GM12878 (cell line): Measurements from ENCODE around the gene HID1.

Source experiments
- BCL3 ChIP-seq: IDR thresholded peaks from 2 replicates; pipeline ENCODE4 v1.6.1; 2011; ENCODE audit warnings: borderline replicate concordance, low read depth, mild to moderate bottlenecking, moderate library complexity, low read length; ENCODE audit not compliant: insufficient read depth, poor library complexity, severe bottlenecking
- CHD1 ChIP-seq: IDR thresholded peaks from 2 replicates; pipeline ENCODE4 v1.6.1; 2012; ENCODE audit warnings: low read depth, low read length, improper control_type of control experiment
- CHD4 ChIP-seq: fragments of 200-600 bp; sonication (generic); IDR thresholded peaks from 2 replicates; pipeline ENCODE4 v1.6.1; 2016; ENCODE audit warnings: mild to moderate bottlenecking
- ELK1 ChIP-seq: IDR thresholded peaks from 2 replicates; pipeline ENCODE4 v1.6.1; 2012; ENCODE audit warnings: low read depth, low read length, improper control_type of control experiment
- EP300 ChIP-seq, 2 experiments: fragments of 150-350 bp in 1 of 2; IDR thresholded peaks; 2 replicates each; pipeline ENCODE4 v1.6.1; 2011 to 2012; ENCODE audit warnings: low read depth in 2 of 2, low read length in 2 of 2, borderline replicate concordance in 1 of 2, improper control_type of control experiment in 1 of 2, inconsistent platforms in 1 of 2; ENCODE audit not compliant: control insufficient read depth in 1 of 2
- FOS ChIP-seq: IDR thresholded peaks from 3 replicates; pipeline ENCODE4 v1.6.1; 2011; ENCODE audit warnings: borderline replicate concordance; ENCODE audit not compliant: insufficient read length; ENCODE audit errors: extremely low read depth
- HCFC1 ChIP-seq: fragments of 150-350 bp; IDR thresholded peaks from 2 replicates; pipeline ENCODE4 v1.6.1; 2014; ENCODE audit warnings: low read length
- NR2C2 ChIP-seq: IDR thresholded peaks from 2 replicates; pipeline ENCODE4 v1.6.1; 2011; ENCODE audit warnings: borderline replicate concordance, low read depth; ENCODE audit not compliant: control insufficient read depth, insufficient read length
- RFX5 ChIP-seq: IDR thresholded peaks from 2 replicates; pipeline ENCODE4 v1.6.1; 2011; ENCODE audit warnings: low read depth, low read length, improper control_type of control experiment
- SP1 ChIP-seq: IDR thresholded peaks from one replicate; pipeline ENCODE4 v1.6.1; 2011; ENCODE audit warnings: low read depth, low read length
- TCF12 ChIP-seq: IDR thresholded peaks from 2 replicates; pipeline ENCODE4 v1.6.1; 2011; ENCODE audit warnings: low read depth, mild to moderate bottlenecking, low read length
- TF ChIP-seq, protein P1 (sequence below), 3 experiments: IDR thresholded peaks in 2 of 3; conservative IDR thresholded peaks in 1 of 3; 2 replicates each; pipeline ENCODE4 v1.5.1; 2011; ENCODE audit warnings: low read depth in 3 of 3, low read length in 3 of 3, mild to moderate bottlenecking in 3 of 3, control low read depth in 2 of 3, moderate library complexity in 2 of 3, inconsistent platforms in 1 of 3, mixed read lengths in 1 of 3; ENCODE audit not compliant: control insufficient read depth in 2 of 3, insufficient read depth in 1 of 3; ENCODE audit errors: extremely low read depth in 1 of 3

DNA sequence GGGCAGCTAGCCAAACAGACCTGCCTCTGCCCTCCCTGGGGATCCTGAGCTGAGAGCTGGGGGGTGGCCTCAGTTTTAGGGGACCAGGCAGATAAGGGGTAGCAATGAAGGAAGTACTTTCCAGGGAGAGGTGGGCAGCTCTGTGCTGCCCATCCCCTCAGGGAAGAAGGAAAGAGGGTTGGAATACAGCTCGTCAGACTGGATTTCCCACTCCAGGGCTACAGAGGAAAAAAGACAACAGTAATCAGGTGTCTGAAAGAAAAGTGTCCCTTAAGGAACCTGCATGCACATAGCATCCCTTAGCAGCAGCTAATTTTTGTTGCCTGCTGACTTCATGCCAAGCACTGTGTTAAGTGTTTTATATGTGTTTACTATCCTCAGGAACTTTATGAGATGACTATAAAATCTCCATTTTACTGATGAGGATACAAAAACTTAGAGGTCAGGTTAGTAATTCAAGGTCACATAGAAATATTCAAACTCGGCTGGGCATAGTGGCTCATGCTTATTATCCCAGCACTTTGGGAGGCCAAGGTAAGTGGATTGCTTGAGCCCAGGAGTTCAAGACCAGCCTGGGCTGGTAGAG is 36.7 kb upstream of the HID1 start:
- TF ChIP-seq, protein P1, sequence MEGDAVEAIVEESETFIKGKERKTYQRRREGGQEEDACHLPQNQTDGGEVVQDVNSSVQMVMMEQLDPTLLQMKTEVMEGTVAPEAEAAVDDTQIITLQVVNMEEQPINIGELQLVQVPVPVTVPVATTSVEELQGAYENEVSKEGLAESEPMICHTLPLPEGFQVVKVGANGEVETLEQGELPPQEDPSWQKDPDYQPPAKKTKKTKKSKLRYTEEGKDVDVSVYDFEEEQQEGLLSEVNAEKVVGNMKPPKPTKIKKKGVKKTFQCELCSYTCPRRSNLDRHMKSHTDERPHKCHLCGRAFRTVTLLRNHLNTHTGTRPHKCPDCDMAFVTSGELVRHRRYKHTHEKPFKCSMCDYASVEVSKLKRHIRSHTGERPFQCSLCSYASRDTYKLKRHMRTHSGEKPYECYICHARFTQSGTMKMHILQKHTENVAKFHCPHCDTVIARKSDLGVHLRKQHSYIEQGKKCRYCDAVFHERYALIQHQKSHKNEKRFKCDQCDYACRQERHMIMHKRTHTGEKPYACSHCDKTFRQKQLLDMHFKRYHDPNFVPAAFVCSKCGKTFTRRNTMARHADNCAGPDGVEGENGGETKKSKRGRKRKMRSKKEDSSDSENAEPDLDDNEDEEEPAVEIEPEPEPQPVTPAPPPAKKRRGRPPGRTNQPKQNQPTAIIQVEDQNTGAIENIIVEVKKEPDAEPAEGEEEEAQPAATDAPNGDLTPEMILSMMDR (IDR thresholded peaks at IDR 0.05 in 2 of 3, conservative IDR thresholded peaks at IDR 0.05 in 1 of 3; ENCODE audit: control insufficient read depth in 2 of 3, extremely low read depth in 1 of 3, insufficient read depth in 1 of 3, low read depth in 3 of 3, low read length in 3 of 3), result no peak
- TF ChIP-seq SP1, result no peak
- no peak for TF ChIP-seq CHD4
- TF ChIP-seq HCFC1, result no peak
- TF ChIP-seq CHD1, result no peak
- no peak for TF ChIP-seq NR2C2
- no peak for TF ChIP-seq RFX5
- no peak for TF ChIP-seq FOS
- TF ChIP-seq EP300 (IDR thresholded peaks at IDR 0.05; ENCODE audit: borderline replicate concordance in 1 of 2, control insufficient read depth in 1 of 2, low read depth in 2 of 2, low read length in 2 of 2), result no peak
- TF ChIP-seq ELK1, result no peak
- TF ChIP-seq BCL3, result no peak
- TF ChIP-seq TCF12, result no peak
